Prostate gland (tissue), 2 donors: Measurements from ENCODE around the gene SCN5A. TPM values are rescaled to one million over a fixed set of nuclear protein-coding genes. Genes with fewer than 3 reads are reported as not detected.

Source experiments
- DNase-seq: peaks from one replicate; pipeline ENCODE4 v3.0.0-alpha.2; 2019; ENCODE audit warnings: low spot score
- H3K27ac ChIP-seq, 2 donors: fragments of 200-600 bp; sonication (generic); 2 replicates each; pipeline ENCODE4 v1.5.1; 2017 to 2019
- H3K27me3 ChIP-seq: fragments of 200-600 bp; sonication (generic); replicated peaks from 2 replicates; pipeline ENCODE4 v1.5.1; 2019; ENCODE audit not compliant: insufficient read depth
- H3K36me3 ChIP-seq, 2 donors: fragments of 200-600 bp; sonication (generic); 1 replicate in 1 of 2; 2 replicates in 1 of 2; pipeline versions ENCODE4 v1.5.1 to v1.8.1; 2017 to 2019
- H3K4me1 ChIP-seq: fragments of 200-600 bp; sonication (generic); replicated peaks from 2 replicates; pipeline ENCODE4 v1.5.1; 2019
- H3K4me3 ChIP-seq, 2 donors: fragments of 200-600 bp; sonication (generic); 2 replicates each; pipeline ENCODE4 v1.5.1; 2017 to 2019
- H3K9me3 ChIP-seq: fragments of 200-600 bp; sonication (generic); 2 replicates; pipeline ENCODE4 v1.5.1; 2017
- CTCF ChIP-seq, 4 experiments: fragments of 200-600 bp in 2 of 4; fragments of 450-650 bp in 2 of 4; sonication (generic) in 2 of 4; IDR thresholded peaks; 1 replicate in 3 of 4; 2 replicates in 1 of 4; pipeline ENCODE4 v1.5.1; 2016 to 2019; ENCODE audit warnings: antibody characterized with exemption in 4 of 4, mild to moderate bottlenecking in 2 of 4, moderate library complexity in 2 of 4
- POLR2A ChIP-seq: fragments of 450-650 bp; IDR thresholded peaks from one replicate; pipeline ENCODE4 v1.6.1; 2016; ENCODE audit warnings: antibody characterized with exemption, mild to moderate bottlenecking
- POLR2AphosphoS5 ChIP-seq: sonication (generic); formaldehyde crosslinking; IDR thresholded peaks from one replicate; pipeline ENCODE4 v1.6.1; 2017; ENCODE audit warnings: antibody characterized with exemption
- WGBS: methylation state at CpG from one replicate; pipeline ENCODE4 v1.1.5; 2018; 5-methylcytosine and 5-hydroxymethylcytosine counted together
- intact Hi-C: fragments of 100-400 bp; cut with DNase I; formaldehyde crosslinking; loops from one replicate; pipeline ENCODE4 v1.14.2; 2022
- total RNA-seq, 2 donors: library from RNA; depleted of rRNA; stranded (reverse); fragments of >200 nt; gene quantifications; one replicate each; pipeline ENCODE4 v1.1.0, GENCODE V29; 2016

The SCN5A gene
- total RNA-seq, 2 donors from 2014 or later = 0.23 to 1.5 TPM

DNA sequence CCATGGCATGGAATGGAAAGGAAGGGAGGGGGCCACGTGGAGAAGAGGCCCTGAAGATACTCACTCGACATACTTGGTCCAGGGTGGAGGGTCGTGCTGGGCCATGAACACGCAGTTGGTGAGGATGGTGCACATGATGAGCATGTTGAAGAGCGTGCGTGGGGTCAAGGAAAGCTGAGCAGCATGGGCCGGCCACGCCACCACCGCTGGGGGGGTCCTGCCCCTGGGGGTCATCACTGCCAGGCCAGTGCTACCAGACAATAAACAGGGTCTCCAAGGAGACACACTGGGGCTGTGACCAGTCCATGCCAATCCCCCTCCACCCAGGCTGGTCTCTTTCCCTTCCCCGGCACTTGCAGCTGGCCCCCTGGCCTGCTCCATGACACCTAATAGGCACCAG is 27.2 kb downstream of the SCN5A start:
- TF ChIP-seq CTCF (IDR thresholded peaks at IDR 0.05) (no peak), POLR2AphosphoS5 (no peak), POLR2A (no peak)
- no peak for DNase-seq
- H3K27me3 ChIP-seq = no peaks in the 10 kb centered on the region
- no peaks in the 10 kb centered on the region for H3K9me3 ChIP-seq
- intact Hi-C loops = no loop called here
- H3K4me3 ChIP-seq = no peak overlapping the region
- 90% methylated on average over 10 of the region's 10 CpGs for WGBS
- H3K4me1 ChIP-seq = no peaks in the 10 kb centered on the region
- H3K27ac ChIP-seq = no peak overlapping the region
- H3K36me3 ChIP-seq = no peaks in the 10 kb centered on the region

GRCh38 chr3:38620236-38620635 is 29.3 kb downstream of the SCN5A start:
- Histone ChIP-seq H3K36me3 (no peaks in the 10 kb centered on the region), H3K27ac (no peak overlapping the region), H3K4me1 (no peaks in the 10 kb centered on the region), H3K9me3 (no peaks in the 10 kb centered on the region), H3K27me3 (no peaks in the 10 kb centered on the region), H3K4me3 (no peak overlapping the region)
- TF ChIP-seq CTCF (IDR thresholded peaks at IDR 0.05) = no peak
- TF ChIP-seq POLR2A = no peak
- no peak for TF ChIP-seq POLR2AphosphoS5
- intact Hi-C loops = no loop called here
- no peak for DNase-seq
- WGBS = 94% methylated on average over 5 of the region's 5 CpGs

DNA sequence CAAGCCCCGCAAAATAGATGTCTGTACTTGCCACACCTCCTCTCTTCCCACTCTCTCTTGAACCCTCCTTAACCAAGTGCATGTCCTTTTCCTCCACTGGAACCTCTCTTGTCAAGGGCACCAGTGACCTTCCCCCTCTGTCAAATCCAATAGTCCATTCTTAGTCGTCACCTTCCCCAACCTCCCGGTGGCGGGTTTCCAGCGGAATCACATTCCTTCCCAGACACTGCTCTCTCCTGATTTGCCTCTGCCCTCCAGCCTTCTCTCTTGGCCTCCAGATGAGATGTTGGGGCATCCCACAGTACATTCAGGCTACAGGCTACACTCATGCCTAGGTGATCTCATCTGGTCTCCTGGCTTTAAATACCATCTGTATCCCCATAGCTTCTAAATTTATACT is 31.1 kb downstream of the SCN5A start:
- Histone ChIP-seq H3K4me1 (no peaks in the 10 kb centered on the region), H3K27ac (no peak overlapping the region), H3K9me3 (no peaks in the 10 kb centered on the region), H3K36me3 (no peaks in the 10 kb centered on the region), H3K27me3 (no peaks in the 10 kb centered on the region), H3K4me3 (no peak overlapping the region)
- DNase-seq = no peak
- intact Hi-C loops = no loop called here
- no peak for TF ChIP-seq POLR2A
- TF ChIP-seq POLR2AphosphoS5 = no peak
- TF ChIP-seq CTCF (IDR thresholded peaks at IDR 0.05) = no peak
- WGBS = 80% methylated on average over 5 of the region's 5 CpGs

- Histone ChIP-seq H3K27me3 (no peaks in the 10 kb centered on the region), H3K4me1 (no peaks in the 10 kb centered on the region), H3K27ac (no peak overlapping the region), H3K9me3 (no peaks in the 10 kb centered on the region), H3K4me3 (no peak overlapping the region), H3K36me3 (no peaks in the 10 kb centered on the region)
- TF ChIP-seq POLR2AphosphoS5 (no peak), CTCF (IDR thresholded peaks at IDR 0.05) (no peak), POLR2A (no peak)
- WGBS = 84% methylated on average over 5 of the region's 5 CpGs
- intact Hi-C loops = no loop called here
- DNase-seq = no peak
Observed at GRCh38 chr3:38617586-38617985, 31.9 kb downstream of the SCN5A start.

GRCh38 chr3:38617137-38617536 is 32.4 kb downstream of the SCN5A start:
- intact Hi-C loops = no loop called here
- 86% methylated on average over 5 of the region's 5 CpGs for WGBS

More at GRCh38 chr3:38617137-38617536, 32.4 kb downstream of the SCN5A start:
- Histone ChIP-seq H3K9me3 (no peaks in the 10 kb centered on the region), H3K27ac (no peak overlapping the region), H3K4me1 (no peaks in the 10 kb centered on the region), H3K4me3 (no peak overlapping the region), H3K36me3 (no peaks in the 10 kb centered on the region), H3K27me3 (no peaks in the 10 kb centered on the region)
- no peak for DNase-seq
- no peak for TF ChIP-seq POLR2AphosphoS5
- no peak for TF ChIP-seq CTCF (IDR thresholded peaks at IDR 0.05)
- no peak for TF ChIP-seq POLR2A
